ENCODE measurements around the gene WDR55.
"Not testable (repeated sequence)": the region's sequence is repeated elsewhere in the genome, so short reads cannot be mapped to it uniquely, and the experiment has no call there.

DNA sequence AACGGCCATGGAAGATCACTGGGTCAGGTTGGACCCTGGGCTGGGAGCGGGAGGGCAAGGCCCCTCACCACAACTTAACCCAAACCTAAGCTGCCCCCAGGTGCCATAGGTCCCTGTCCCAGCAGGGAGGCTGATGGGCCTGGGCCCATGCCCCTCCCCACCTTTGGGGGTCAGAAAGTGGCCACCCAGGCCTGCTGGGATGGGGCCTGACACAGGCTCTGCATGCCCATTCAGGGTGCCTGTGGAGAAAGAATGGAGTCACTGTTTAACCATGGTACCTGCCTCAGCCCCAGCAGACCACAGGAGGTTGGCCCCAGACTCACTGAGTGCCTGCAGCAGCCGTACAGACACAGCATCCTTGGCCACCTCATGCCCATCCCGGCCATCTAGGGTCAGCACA, 6.3 kb downstream of the WDR55 start:
- not testable (repeated sequence) for TF ChIP-seq POLR2A (IDR thresholded peaks at IDR 0.05)
- TF ChIP-seq, protein P1, sequence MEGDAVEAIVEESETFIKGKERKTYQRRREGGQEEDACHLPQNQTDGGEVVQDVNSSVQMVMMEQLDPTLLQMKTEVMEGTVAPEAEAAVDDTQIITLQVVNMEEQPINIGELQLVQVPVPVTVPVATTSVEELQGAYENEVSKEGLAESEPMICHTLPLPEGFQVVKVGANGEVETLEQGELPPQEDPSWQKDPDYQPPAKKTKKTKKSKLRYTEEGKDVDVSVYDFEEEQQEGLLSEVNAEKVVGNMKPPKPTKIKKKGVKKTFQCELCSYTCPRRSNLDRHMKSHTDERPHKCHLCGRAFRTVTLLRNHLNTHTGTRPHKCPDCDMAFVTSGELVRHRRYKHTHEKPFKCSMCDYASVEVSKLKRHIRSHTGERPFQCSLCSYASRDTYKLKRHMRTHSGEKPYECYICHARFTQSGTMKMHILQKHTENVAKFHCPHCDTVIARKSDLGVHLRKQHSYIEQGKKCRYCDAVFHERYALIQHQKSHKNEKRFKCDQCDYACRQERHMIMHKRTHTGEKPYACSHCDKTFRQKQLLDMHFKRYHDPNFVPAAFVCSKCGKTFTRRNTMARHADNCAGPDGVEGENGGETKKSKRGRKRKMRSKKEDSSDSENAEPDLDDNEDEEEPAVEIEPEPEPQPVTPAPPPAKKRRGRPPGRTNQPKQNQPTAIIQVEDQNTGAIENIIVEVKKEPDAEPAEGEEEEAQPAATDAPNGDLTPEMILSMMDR (IDR thresholded peaks at IDR 0.05), result not testable (repeated sequence)
